NCI-H2171 treated with DMSO at 0.1 percent for 48 hours (cell line): ENCODE data around the gene FANK1.
"Not testable (repeated sequence)": the region's sequence is repeated elsewhere in the genome, so short reads cannot be mapped to it uniquely, and the experiment has no call there.

Source experiments
- DNase-seq: peaks from one replicate; lab custom pipeline; 2025; lab: John Stamatoyannopoulos, UW

The FANK1 gene

DNA sequence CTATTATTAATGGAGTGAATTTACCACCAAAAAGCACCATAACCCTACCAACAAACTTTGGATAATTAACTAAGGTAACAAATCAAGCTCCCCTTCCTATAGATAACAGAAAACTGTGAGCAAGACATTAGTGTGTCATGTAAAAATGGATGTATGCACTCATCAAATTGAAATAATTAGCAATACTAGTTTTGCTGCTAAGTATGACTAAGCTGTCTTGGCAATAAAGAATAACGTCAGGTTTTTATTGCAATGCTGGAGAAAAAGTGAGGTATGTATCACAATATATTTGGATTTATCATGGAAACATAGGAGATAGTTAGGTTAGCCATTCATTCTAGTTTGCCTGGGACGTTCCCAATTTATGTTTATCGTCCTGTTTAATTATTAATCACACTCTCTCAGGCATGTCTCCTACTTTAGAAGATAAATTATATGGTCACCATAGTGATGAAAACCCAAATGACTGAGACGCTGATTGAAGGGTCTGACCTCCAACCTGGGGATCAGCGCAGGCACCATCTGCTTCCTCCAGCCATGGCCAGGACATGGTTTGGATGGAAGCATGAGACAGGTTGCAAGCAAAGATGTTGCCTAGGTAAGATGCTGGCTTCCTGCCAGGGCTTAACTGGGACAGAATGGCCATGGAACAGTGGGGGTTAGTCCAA is 125.6 kb downstream of the FANK1 start:
- no peak for DNase-seq

GRCh38 chr10:126022841-126023240 is 126.5 kb downstream of the FANK1 start:
- no peak for DNase-seq

GRCh38 chr10:126027692-126028091 is 131.3 kb downstream of the FANK1 start:
- no peak for DNase-seq

GRCh38 chr10:126029999-126030398 is 133.6 kb downstream of the FANK1 start:
- DNase-seq, result no peak

DNA sequence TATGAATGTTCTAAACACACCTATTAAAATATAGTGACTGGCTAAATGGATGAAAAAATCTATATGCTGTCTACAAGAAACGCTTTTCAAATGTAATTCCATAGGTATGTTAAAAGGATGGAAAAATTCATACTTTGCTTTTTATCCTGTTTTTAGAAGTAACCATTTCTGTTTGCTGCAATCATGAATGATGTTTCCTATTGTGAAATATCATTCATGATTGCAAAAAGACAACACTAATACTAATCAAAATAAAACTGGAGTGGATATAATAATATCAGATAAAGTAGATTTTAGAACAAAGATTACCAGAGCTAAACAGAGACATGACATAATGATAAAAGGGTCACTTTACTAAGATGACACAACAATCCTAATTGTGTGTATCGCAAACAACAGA is 138.2 kb downstream of the FANK1 start:
- no peak for DNase-seq

GRCh38 chr10:126036515-126036914 is 140.2 kb downstream of the FANK1 start:
- DNase-seq, result no peak

GRCh38 chr10:126037946-126038345 is 141.6 kb downstream of the FANK1 start:
- no peak for DNase-seq

- no peak for DNase-seq
Observed at GRCh38 chr10:126041117-126041516, 144.8 kb downstream of the FANK1 start.

DNA sequence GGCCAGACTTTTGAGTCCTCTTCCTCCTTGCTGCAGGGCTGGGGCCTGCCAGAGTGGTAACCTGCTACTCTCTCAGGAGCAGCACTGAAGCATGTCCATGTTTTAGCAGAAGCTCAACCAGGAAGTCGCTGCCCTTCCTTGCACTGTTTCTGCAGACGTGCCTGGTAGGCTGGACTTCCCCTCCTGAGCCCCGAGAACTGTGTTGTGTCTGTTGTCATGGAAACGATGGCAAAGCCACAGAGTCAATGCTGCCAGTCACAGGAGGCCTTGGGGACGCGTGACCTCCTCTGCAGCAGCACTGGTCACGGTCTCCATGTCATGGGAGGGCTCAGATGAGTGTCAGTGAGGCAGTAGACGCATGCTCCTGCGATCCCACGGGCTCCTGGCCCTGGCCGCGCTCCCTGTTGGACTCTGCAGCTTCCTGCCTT is 145.5 kb downstream of the FANK1 start:
- DNase-seq, result no peak

GRCh38 chr10:126042354-126042753 is 146.0 kb downstream of the FANK1 start:
- no peak for DNase-seq

GRCh38 chr10:126042906-126043305 is 146.5 kb downstream of the FANK1 start:
- DNase-seq, result no peak

DNA sequence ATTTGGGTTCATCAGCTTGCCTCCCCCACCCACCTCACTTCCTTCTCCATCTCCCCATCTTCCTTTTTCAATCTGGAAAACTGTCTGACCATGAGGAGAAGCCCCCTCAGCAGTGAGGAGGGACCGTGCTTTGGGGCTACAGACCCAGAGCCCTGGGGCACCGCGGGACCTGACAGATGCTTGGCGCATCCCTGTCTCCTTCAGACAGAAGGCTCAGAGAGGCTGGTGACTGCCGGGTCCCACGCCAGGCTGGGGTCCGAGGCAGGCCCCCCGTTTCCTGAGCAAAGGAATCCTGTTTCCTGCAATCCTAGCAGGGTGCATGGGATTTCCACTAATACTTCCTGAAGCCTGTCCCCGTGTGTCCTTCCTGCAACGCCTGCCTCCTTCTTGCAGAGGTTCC is 147.0 kb downstream of the FANK1 start:
- DNase-seq, result no peak

DNA sequence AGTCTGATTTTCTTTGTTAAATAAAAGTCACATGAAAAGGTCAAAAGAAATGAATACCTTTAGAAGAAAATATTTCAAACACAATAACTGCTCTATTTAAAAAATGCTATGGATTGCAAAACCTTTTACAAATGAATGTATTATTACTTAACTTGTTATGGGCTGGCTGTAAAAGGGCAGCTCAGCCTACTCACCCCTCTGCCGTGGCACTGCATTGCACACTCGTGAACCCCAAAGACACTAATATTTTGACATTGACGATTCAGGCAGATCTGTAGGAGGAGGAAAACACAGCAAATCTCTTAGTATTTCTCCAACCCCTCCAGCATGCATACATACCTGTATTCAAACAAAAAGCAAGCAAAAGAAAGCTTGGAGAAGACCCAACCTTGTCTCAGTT is 149.5 kb downstream of the FANK1 start:
- DNase-seq, result no peak

DNA sequence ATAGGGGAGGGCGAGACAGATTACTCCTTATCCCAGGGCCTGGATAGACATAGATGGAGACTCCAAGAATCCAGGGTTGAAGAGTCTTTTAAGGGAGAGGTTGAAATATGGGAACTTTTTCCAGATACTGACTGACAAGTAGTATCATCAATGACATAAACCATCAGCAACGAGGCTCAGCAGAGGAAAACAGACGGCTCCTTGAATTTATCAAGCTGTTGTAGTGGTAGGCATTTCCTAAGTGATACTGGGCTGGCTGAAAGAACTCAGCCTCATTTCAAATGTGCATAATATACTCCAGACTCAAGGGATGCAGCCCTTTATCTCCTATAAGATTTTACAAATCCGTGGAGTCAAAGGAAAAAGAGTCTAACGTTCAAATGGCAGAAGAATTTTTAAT is 150.5 kb downstream of the FANK1 start:
- peak; percentile 49 for DNase-seq

DNA sequence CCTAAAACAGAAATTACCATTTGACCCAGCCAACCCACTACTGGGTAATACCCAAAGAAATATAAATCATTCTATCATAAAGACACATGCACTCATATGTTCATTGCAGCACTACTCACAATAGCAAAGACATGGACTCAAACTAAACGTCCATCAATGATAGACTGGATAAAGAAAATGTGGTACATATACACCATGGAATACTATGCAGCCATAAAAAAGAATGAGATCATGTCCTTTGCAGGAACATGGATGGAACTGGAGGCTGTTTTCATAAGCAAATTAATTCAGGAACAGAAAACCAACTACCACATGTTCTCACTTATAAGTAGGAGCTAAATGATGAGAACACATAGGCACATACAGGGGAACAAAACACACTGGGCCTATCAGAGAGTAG is 151.4 kb downstream of the FANK1 start:
- not testable (repeated sequence) for DNase-seq

- no peak for DNase-seq
Observed at GRCh38 chr10:126049759-126050700, 153.7 kb downstream of the FANK1 start.

- no peak for DNase-seq
Observed at GRCh38 chr10:126052171-126052570, 155.8 kb downstream of the FANK1 start.

DNA sequence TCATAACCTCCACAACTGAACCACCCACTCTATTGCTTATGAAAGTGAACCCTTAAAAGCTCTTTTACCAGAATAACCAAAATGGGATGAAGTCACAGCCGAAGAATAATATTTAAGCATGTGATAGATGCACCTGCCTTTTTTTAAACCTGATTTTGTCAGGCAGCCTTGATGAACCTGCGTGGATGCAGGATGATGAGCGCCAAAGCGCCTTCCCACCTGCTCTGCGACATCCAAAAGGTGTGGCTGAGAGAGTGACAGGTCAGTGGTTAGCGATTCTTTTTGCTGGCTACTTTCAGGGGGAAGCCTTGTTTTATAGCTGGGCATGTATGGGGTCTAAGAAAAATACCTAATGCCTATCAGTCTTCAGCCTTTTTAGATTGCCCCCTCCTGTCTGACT is 157.8 kb downstream of the FANK1 start:
- DNase-seq, result no peak

GRCh38 chr10:126057494-126057893 is 161.1 kb downstream of the FANK1 start:
- DNase-seq, result no peak

DNA sequence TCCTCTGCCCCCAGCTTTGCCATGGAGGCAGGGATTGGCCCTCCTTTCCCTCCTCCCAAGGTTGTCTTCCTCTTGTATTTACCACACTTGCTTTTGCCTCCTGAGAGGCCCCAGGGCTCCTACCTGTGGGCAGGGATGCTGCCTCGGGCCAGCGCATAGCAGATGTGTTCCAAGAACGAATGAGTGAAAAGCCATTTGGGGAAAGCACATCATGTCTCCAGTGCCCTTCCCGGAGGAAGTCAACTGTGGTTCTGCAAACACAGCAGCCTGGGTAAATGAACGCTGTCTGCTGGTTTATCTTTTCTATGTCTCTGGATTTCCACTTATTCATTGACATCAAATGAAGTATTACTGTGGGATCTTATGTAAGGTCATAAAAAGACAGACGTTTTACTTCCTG is 161.7 kb downstream of the FANK1 start:
- DNase-seq, result no peak

GRCh38 chr10:126058507-126058906 is 162.1 kb downstream of the FANK1 start:
- DNase-seq, result no peak
